Activated CD8-positive, alpha-beta memory T cell treated with anti-CD3 and anti-CD28 coated beads for 4 hours (primary cell): ENCODE measurements around the gene RBM5.

Source experiments
- DNase-seq, 2 donors: peaks; one replicate each; pipeline ENCODE4 v3.0.0-alpha.2; 2020; ENCODE audit warnings: low read depth in 2 of 2

Gene RBM5

DNA sequence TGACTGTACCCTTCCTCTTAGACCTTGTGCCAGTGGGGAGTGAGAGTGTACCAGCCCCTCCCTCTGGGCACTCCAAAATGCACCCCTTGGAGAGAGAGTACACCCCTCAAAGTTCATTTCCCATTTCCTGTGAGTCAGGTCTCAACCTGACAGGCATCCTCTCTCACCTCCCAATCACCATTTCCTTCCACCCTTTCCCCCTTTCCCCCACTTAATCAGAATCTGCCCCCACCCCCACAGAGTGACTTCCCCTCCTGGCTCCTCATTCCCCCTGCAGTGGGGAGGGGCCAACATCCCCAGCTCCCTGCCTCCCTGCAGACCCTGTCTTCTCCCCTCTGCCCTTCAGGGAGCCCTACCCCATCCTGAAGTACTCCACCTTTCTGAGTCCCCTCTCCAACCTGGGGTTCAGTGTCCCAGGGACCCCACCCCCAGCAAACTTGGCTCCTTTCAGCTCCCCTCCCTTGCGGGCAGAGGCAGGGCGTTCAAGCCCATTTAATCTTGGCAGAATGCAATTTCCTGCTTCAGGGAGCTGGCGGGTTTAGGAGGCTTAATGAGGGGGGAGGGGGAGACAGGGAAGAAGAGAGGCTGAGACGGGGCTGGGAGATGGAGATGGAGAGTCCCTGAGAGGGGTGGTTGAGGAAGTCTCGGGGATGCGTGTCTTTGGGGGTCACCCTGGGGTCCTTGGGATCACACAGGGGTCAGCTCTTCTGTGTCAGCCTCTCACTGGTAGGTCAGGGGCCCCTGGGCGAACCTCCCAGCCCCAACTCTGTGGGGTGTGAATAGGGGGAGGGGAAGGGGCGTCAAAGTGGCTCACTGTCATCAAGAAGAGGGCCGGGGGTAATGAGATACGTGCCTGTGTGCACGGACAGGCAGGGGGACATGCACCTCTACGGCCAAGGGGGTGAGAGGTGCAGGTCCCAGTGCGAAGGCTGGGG lies 49.8 kb downstream of the RBM5 start:
- DNase-seq = no peak

- DNase-seq = no peak
These were observed 50.6 kb downstream of the RBM5 start for GRCh38 chr3:50139308-50139707.

- no peak for DNase-seq
These were observed 51.2 kb downstream of the RBM5 start for GRCh38 chr3:50139718-50140423.

DNA sequence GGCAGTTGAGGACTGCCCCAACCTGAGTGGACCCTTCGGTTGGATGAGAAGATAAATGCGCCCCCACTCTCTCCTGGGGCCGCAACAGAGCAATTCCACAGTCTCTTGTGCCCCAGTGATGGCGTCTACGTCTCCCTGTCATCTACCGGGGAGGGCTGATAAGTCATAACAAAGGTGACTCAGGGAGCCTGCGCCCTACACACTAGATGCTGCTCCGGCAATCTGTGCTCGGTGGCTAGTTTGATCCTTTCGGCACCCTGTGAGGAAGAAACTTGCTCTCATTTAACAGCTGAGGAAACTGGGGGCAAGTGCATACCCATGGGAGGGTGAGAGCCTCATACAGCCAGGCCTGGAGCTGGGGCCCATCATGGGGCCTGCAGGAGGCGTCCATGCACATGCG lies 52.3 kb downstream of the RBM5 start:
- DNase-seq = no peak

- no peak for DNase-seq
These were observed 57.7 kb downstream of the RBM5 start for GRCh38 chr3:50146316-50146901.

DNA sequence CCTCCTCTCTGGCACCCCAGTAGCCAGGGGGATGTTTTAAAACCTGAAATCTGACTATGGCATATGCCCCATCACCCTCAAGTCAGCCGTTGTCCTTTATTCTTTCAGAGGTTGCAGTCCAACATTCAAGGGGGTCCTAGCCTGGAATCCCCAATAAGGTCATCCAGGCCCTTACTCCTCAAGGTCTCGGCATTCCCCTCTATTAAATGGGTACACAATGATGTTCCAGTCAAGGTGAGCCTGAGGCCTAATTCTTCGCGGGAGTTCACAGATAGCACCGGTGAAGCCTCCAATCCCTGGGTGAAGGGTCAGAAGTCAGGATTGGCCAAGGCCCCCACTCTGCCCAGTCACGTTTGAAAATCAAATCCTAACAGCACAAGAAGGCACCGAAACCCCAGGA lies 58.3 kb downstream of the RBM5 start:
- no peak for DNase-seq

- DNase-seq = no peak
These were observed 58.7 kb downstream of the RBM5 start for GRCh38 chr3:50147447-50147846.

DNA sequence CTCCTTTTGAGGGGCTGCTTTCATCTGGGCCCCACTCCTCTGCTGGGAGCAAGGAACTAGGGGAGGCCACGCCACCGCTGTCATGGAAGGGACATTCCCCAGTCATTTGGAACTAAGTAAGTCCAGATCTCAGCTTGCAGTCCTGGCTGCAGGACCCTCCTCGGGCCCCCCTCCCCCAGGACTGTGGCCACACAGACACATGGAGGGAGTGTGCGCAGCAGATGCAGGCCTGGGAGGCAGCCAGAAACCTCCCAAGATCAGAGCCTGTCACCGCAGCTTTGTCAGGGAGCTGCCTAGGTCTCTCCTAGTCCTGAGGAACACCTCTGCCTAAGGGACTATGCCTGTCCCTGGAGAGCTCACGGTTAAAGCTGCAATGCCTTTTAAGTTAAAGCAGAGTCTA lies 59.1 kb downstream of the RBM5 start:
- no peak for DNase-seq

DNA sequence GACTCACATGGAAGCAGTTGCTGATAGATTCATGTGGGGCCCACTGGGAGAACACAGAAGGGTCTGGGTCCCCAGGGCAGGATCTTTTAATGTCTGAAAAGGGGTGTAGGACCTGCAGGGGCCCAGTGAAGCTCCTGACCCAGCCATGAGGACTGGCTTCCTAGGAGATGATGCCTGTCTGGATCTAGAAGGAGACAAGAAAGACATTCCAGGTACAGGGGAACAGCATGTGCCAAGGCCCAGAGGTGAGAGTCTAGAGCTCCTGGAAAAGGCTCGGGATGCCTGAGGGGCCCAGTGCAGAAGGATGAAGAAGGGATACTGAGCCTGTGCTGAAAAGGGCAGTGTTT lies 61.7 kb downstream of the RBM5 start:
- no peak for DNase-seq

DNA sequence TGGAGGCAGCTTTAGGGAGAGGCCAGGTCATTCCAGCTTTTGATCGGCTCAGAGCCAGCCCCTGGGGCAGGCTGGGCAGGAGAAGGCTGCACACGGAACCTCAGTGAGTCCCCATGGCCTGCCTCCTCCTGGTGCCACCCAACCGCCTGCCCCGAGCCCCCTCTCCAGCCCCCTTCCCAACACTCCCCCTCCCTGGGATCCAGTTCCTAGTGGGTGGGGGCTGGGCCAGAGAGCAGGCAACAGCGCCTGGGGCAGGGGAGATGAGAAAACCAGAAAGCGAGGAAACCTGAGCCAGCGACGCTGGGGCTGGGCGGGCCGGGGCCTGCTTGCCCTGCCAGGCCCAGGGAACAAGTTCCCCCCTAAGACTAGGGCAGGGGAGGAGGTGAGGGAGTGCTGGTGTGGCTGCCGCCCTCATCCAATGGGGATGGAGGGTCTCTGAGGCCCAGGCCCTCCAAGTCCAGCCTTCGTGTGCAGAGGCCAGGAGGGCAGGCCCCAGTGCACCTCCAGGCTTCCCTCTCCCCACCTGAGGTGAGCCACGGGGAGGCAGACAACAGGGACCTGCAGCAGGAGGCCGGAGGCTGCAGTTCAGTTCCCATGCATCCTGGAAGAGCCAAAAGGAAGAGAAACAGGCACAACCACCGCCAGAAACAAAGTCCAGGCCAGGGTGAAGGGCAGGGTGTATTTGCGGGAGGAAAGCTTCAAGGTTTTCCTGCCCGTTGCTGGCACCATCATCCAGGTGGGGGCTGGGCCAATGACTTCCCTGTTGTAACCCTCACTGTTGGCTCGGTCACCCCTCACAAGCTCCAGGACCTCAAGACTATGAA lies 62.4 kb downstream of the RBM5 start:
- no peak for DNase-seq

DNA sequence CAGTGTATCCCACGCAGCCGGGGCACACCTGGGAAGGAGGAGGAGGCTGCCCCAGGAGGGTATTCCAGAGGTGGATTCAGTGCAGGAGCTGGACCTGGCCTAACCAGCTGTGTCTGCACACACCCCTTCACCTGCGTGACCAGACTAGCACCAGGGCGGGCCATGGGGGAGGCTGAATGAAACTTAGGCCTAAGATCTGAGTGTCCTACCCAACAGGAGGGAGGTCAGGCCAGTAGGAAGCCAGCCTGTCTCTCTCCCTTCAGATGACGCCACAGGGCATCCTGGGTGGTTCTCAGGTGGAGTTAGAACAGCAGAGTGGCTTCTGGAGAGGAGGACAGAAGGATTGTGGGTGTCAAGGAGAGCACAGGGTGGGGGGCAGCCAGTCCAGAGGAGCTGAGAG lies 63.0 kb downstream of the RBM5 start:
- DNase-seq = no peak

GRCh38 chr3:50153782-50154475 lies 65.2 kb downstream of the RBM5 start:
- DNase-seq = no peak

DNA sequence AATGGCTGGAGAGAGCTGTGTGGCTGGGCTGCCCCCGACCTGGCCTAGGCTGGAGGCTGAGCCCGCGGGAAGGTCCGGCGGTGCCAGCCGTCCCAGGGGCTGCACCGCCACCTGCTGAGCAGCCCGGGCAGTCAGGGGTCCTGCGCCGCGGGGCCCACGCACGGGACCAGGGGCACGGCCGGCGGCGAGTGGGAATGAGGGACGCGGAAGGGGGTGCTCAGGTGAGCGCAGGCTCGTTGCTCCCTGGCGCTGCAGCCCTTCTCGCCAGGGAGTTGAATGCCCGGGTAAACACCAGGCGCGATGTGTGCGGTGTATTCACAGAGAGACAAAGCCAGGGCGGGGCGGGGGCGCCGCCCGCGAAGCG lies 65.7 kb downstream of the RBM5 start:
- DNase-seq = no peak

DNA sequence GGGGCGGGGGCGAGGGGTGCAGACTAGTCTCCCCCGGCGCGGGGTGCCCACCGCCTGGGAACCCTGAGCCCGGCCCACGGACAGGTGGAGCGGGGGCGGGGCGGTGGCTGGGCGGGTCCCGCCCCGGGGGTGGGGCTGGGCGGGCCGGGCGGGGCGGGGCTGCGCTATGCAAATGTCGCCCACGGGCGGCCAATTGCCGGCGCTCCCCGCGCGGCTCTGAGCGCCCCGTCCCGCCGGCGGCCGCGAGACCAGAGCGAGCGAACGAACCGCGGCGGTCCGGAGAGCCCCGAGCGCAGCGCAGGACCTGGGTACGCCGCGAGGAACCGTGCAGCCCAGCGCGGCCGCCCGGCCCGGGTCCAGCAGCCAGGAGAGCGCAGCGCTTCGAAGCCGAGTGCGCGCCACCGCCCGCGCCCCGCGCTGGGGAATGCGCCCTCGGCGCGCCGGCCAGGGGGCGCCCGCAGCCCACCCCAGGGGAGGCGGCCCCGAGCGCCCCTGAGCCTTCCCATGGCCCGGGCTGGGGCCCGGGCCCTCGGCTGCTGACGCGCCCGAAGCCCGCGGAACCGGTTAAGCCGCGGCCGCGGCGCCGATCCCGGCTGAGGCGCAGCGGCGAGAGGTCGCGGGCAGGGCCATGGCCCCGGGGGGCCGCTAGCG lies 66.2 kb downstream of the RBM5 start, which contains the start of gene SEMA3F:
Gene SEMA3F (plus strand): TSS at position 485 of the 651 bp plus-strand sequence. CDS start 4,299 bp downstream, outside the sequence.
- peak; percentile 20 to 33 for DNase-seq

GRCh38 chr3:50155491-50155878 lies 66.8 kb downstream of the RBM5 start:
- no peak for DNase-seq

- DNase-seq = no peak
These were observed 67.2 kb downstream of the RBM5 start for GRCh38 chr3:50155891-50156290.

- DNase-seq = no peak
These were observed 68.1 kb downstream of the RBM5 start for GRCh38 chr3:50156549-50157493.

- no peak for DNase-seq
These were observed 69.3 kb downstream of the RBM5 start for GRCh38 chr3:50157827-50158529.
